ELF-1 (cell line): Measurements from ENCODE around the gene RERG.

Source experiments
- DNase-seq: peaks from one replicate; pipeline ENCODE4 v3.0.0-alpha.2; 2016; ENCODE audit warnings: low read depth, low spot score

The RERG gene

GRCh38 chr12:15218794-15219193, 2.4 kb downstream of the RERG start:
- no peak for DNase-seq

GRCh38 chr12:15216036-15216889, 5.0 kb downstream of the RERG start:
- DNase-seq, result no peak

- no peak for DNase-seq
Measured at GRCh38 chr12:15214851-15215601, 6.2 kb downstream of the RERG start.

DNA sequence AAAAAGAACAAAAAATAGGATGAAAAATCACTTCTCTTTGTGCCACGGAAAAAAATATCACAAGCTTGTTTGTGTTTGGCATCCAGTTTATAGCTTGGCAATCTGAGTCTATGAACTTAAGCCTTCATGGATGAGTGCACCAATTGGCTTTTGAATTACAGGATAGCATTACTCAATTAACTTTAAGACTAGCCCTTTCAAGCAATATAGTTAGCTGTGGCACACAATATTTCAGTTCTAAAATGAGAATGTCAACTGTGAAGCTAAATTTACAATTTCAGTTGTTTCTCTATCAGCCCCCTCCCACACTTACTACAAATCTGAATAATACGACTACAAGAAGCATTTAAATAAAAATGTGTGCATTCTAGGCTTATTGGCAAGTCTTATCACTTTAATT, 8.3 kb downstream of the RERG start:
- no peak for DNase-seq

DNA sequence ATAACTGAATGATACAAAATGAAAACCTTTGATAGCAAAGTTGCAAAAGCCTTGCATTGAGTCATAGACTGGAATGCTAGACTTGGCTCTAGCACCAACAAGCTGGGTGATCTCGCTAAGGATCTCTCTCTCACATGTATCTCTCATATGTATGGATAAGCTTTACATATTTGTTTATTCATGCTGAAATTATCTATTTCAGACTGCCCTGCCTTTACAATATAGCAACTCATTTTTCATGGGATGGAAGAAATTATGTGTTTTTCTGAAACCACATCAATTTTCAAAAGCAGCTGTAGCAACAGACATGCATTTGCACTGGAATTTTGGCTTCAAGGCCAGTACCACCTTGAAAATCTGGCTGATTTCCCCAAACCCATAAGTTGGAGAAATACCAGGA, 11.4 kb downstream of the RERG start:
- no peak for DNase-seq

- no peak for DNase-seq
Measured at GRCh38 chr12:15208871-15209656, 12.2 kb downstream of the RERG start.

DNA sequence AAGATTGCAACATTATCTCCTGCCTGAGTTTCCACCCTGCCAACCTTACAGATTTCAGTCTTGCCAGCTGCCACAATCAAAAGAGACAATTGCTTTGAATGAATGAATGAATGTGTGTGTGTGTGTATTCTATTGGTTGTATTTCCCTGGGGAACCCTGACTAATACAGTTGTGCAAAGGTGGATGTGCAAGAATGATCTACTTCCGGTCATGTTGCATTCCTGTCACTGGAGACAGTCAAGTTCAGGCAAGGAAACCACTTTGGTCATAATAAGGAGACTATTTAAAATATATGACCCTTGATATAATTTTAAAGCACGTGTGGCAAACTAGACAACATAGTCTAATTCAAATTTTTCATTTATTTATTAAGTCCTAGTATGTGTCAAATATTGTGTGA, 13.1 kb downstream of the RERG start:
- DNase-seq, result no peak

DNA sequence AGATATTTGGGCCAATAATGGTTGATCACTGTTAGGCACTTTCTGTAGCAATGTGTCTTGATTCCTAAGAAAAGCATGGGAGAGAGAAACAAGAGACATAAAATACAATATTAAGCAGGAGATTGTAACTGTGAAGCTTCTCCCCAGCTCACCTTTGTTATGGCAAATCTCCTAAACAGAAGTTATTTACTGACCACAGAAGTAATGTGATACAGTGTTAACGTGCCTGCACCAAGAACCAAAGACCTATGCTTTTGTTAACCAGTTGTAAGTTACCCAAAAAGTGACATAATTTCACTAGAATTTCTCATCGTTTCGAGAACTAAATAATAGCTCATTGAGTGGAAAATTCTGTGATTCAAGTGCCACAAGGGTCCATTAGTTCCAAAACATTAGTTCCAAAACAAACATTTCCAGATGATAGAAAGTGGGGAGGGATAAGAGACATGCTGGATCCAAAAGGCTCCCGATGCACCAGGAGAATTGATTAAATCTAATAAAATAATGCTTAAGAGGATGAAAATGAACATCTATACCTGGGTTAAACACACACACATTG, 14.3 kb downstream of the RERG start:
- no peak for DNase-seq

GRCh38 chr12:15206338-15206737, 14.9 kb downstream of the RERG start:
- no peak for DNase-seq

- DNase-seq, result no peak
Measured at GRCh38 chr12:15205341-15206010, 15.7 kb downstream of the RERG start.

DNA sequence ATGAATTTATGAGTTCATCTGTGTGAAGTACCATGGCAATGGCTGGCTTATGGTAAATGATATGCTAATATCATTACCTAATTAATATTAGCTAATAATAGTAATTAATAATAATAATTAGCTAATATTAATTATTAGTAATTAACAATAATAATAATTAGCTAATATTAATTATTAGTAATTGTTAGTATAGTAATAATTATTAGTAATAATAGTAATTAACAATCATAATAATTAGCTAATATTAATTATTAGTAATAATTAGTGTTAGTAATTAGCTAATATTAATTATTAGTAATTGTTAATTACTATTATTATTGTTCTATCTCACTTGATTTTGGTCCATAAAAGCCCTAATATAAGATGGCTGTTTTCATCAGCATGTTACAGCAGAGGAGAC, 19.8 kb downstream of the RERG start:
- no peak for DNase-seq

DNA sequence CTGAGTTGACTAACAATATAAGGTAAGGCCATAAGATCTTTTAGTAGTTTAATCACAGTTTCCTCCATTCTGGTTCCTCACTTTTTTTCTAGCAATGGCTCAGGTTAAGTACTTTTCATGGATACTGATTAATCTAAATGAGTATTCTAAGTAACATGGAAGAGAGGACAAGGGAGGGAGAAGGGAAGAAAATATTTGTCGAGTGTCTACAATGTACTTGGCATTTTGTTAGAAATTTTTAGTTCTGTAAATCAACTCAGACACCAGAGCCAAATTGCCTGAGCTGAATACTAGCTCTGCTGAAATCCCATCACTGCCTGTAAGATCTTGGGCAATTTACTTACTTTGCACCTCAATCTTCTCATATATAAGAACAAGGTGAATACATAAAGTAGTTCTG, 20.2 kb downstream of the RERG start:
- no peak for DNase-seq

GRCh38 chr12:15200641-15201040, 20.6 kb downstream of the RERG start:
- DNase-seq, result no peak

DNA sequence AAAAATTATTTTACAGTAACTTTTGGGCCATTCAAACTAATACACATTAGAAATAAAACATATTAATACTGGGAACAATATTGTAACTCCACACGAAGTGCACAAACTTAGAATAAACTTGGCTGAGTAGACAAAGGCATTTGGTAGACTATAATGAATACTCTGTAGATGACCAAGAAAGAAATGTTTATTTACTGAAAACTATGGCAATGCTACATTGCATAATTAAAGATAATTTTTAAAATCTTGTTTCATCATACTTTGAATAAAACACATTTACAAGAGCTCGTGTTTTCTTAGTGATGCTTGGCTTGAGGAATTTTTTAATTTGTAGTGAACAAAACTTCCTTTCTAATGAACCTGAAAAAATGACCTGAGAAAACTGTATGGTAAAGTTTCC, 21.3 kb downstream of the RERG start:
- DNase-seq, result no peak

GRCh38 chr12:15196678-15197505, 24.3 kb downstream of the RERG start:
- DNase-seq, result no peak

- no peak for DNase-seq
Measured at GRCh38 chr12:15196221-15196620, 25.0 kb downstream of the RERG start.

- no peak for DNase-seq
Measured at GRCh38 chr12:15194456-15195368, 26.5 kb downstream of the RERG start.

DNA sequence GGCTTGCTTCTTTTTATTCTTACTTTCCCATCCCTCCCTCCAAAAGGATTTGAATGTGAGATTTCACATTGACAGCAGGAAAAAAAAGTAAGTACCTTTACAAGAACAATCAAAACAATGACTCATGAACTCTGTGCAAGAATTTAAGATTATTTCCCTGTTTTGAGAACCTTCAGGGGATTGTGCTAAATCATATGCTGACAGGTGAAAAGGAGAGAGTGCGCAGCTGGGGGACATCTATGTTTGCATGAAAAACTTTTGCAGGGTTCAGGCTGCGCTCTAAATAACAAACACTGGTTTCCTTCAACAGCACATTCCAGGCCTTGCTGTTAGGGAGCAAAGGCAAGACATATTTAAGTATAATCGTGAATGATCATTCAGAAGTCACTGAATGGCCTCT, 27.3 kb downstream of the RERG start:
- no peak for DNase-seq

DNA sequence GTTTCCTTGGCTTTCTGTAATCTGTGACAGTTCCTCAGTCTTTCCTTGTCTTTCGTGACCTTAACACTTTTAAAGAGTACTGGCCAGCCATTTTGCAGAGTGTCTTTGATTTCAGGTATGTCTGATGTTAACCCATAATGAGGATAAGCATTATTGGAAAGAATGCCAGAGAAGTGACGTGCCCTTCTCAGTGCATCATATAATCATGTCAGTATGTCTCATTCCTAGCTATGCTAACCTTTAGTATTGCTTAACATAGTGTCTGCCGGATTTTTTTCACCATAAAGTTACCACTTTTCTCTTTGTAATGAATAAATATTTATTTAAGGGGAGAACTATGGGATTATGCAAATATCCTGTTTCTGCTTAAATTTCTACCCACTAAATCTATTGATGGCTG, 28.5 kb downstream of the RERG start:
- DNase-seq, result no peak
